ENCODE measurements around the gene SLC13A3. TPM values are rescaled to one million over a fixed set of nuclear protein-coding genes. Genes with fewer than 3 reads are reported as not detected.

SLC13A3 gene
- total and polyA plus RNA-seq, 4 donors = 1.1 to 2.4 (median 2.0) TPM

GRCh38 chr20:46609043-46609442, 42.2 kb downstream of the SLC13A3 start:
- Histone ChIP-seq H3K9me3 (ENCODE audit: control insufficient read depth in 4 of 4, insufficient read depth in 3 of 4, low read length in 3 of 4) (no peaks in the 10 kb centered on the region), H3K27ac (ENCODE audit: low read depth in 1 of 2, low read length in 1 of 2) (no peak overlapping the region), H3K9ac (ENCODE audit: insufficient read depth in 1 of 2, low read length in 2 of 2) (no peak overlapping the region), H3K4me1 (ENCODE audit: control insufficient read depth in 5 of 5, insufficient read depth in 5 of 5, low read length in 5 of 5) (no peaks in the 10 kb centered on the region), H3K4me3 (no peak overlapping the region), H3K27me3 (ENCODE audit: control insufficient read depth in 3 of 3, insufficient read depth in 3 of 3, low read length in 2 of 3) (no peaks in the 10 kb centered on the region), H3K36me3 (ENCODE audit: control insufficient read depth in 4 of 4, insufficient read depth in 4 of 4, low read length in 4 of 4) (no peaks in the 10 kb centered on the region)
- TF ChIP-seq, protein P1, sequence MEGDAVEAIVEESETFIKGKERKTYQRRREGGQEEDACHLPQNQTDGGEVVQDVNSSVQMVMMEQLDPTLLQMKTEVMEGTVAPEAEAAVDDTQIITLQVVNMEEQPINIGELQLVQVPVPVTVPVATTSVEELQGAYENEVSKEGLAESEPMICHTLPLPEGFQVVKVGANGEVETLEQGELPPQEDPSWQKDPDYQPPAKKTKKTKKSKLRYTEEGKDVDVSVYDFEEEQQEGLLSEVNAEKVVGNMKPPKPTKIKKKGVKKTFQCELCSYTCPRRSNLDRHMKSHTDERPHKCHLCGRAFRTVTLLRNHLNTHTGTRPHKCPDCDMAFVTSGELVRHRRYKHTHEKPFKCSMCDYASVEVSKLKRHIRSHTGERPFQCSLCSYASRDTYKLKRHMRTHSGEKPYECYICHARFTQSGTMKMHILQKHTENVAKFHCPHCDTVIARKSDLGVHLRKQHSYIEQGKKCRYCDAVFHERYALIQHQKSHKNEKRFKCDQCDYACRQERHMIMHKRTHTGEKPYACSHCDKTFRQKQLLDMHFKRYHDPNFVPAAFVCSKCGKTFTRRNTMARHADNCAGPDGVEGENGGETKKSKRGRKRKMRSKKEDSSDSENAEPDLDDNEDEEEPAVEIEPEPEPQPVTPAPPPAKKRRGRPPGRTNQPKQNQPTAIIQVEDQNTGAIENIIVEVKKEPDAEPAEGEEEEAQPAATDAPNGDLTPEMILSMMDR (IDR thresholded peaks at IDR 0.05; ENCODE audit: control extremely low read depth, extremely low read depth) = no peak
- DNase-seq (no peak), ATAC-seq (ENCODE audit: insufficient read depth, low FRiP score) (no peak)
- WGBS, 2 donors = 95 to 97% methylated on average over 4 of the region's 4 CpGs

DNA sequence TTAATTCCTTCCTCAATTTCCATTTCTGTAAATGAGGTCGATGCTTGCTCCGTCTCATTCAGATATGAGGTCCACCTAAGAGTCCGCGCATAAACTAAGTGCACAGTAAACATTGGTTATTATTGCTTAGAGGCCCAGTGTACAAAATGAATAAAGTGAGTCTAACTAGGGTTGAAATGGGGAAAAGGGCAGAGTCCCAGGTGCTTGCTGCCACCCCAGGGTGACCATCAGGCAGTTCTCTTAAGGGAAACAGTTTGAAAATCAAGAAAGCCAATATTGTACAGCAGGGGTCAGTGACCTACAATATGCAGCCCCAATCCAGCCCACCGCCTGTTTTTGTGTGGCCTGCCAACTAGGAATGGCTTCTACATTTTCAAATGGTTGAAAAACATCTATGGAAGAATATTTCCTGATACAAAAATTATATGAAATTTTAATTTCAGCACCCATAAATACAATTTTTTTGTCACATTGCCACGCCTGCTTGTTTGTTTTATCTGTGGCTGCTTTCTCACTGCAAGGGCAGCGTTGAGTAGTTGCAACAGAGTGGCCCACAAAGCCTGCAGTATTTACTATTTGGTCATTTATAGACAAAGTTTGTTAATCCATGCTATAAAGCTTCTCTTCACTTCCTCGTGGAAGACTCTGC, 43.3 kb downstream of the SLC13A3 start:
- no peak for ATAC-seq (ENCODE audit: insufficient read depth, low FRiP score)

GRCh38 chr20:46607191-46607848, 43.9 kb downstream of the SLC13A3 start:
- no peak overlapping the region for H3K9ac ChIP-seq (ENCODE audit: insufficient read depth in 1 of 2, low read length in 2 of 2)
- ATAC-seq (ENCODE audit: insufficient read depth, low FRiP score) = no peak
- H3K36me3 ChIP-seq (ENCODE audit: control insufficient read depth in 4 of 4, insufficient read depth in 4 of 4, low read length in 4 of 4) = no peaks in the 10 kb centered on the region
- no peaks in the 10 kb centered on the region for H3K27me3 ChIP-seq (ENCODE audit: control insufficient read depth in 3 of 3, insufficient read depth in 3 of 3, low read length in 2 of 3)
- H3K27ac ChIP-seq (ENCODE audit: low read depth in 1 of 2, low read length in 1 of 2) = no peak overlapping the region
- DNase-seq = no peak
- H3K9me3 ChIP-seq (ENCODE audit: control insufficient read depth in 4 of 4, insufficient read depth in 3 of 4, low read length in 3 of 4) = no peaks in the 10 kb centered on the region
- TF ChIP-seq, protein P1 (IDR thresholded peaks at IDR 0.05; ENCODE audit: control extremely low read depth, extremely low read depth) = no peak
- WGBS, 2 donors = 95 to 99% methylated on average over 4 of the region's 4 CpGs
- no peaks in the 10 kb centered on the region for H3K4me1 ChIP-seq (ENCODE audit: control insufficient read depth in 5 of 5, insufficient read depth in 5 of 5, low read length in 5 of 5)
- no peak overlapping the region for H3K4me3 ChIP-seq

More for the DNA sequence above, 43.3 kb downstream of the SLC13A3 start:
- Histone ChIP-seq H3K9me3 (ENCODE audit: control insufficient read depth in 4 of 4, insufficient read depth in 3 of 4, low read length in 3 of 4) (no peaks in the 10 kb centered on the region), H3K27me3 (ENCODE audit: control insufficient read depth in 3 of 3, insufficient read depth in 3 of 3, low read length in 2 of 3) (no peaks in the 10 kb centered on the region), H3K36me3 (ENCODE audit: control insufficient read depth in 4 of 4, insufficient read depth in 4 of 4, low read length in 4 of 4) (no peaks in the 10 kb centered on the region), H3K4me3 (no peak overlapping the region), H3K4me1 (ENCODE audit: control insufficient read depth in 5 of 5, insufficient read depth in 5 of 5, low read length in 5 of 5) (no peaks in the 10 kb centered on the region), H3K27ac (ENCODE audit: low read depth in 1 of 2, low read length in 1 of 2) (no peak overlapping the region), H3K9ac (ENCODE audit: insufficient read depth in 1 of 2, low read length in 2 of 2) (no peak overlapping the region)
- DNase-seq = no peak
- TF ChIP-seq, protein P1 (IDR thresholded peaks at IDR 0.05; ENCODE audit: control extremely low read depth, extremely low read depth) = no peak
- 88 to 90% methylated on average over 8 of the region's 8 CpGs for WGBS, 2 donors
